ENCODE results near the gene IRF2BP2. TPM values are rescaled to one million over a fixed set of nuclear protein-coding genes. Genes with fewer than 3 reads are reported as not detected.

IRF2BP2 gene
- total and polyA plus RNA-seq, 2 of the 13 experiments (the other 11 are each of a cell fraction or from before 2014, with no cell fraction given): 140 to 147 TPM

- TF ChIP-seq SKI (IDR thresholded peaks at IDR 0.05; ENCODE audit: partially characterized antibody): no peak
- no peak for TF ChIP-seq NFRKB (IDR thresholded peaks at IDR 0.05)
- no peak for TF ChIP-seq ZNF18 (CRISPR knock-in tag; IDR thresholded peaks at IDR 0.05; ENCODE audit: insufficient replicate concordance)
- no peak for TF ChIP-seq ZNF121 (CRISPR knock-in tag; IDR thresholded peaks at IDR 0.05)
- no peak for TF ChIP-seq PREB (CRISPR knock-in tag; IDR thresholded peaks at IDR 0.05)
- no peak for TF ChIP-seq TEAD2 (CRISPR knock-in tag; IDR thresholded peaks at IDR 0.05)
- no peak for TF ChIP-seq ADNP (CRISPR knock-in tag; IDR thresholded peaks at IDR 0.05)
- no peak for TF ChIP-seq ZFP36L1 (CRISPR knock-in tag; IDR thresholded peaks at IDR 0.05)
- peak; percentile 87 for TF ChIP-seq HNF4G (IDR thresholded peaks at IDR 0.05; ENCODE audit: borderline replicate concordance, low read depth, low read length)
- TF ChIP-seq HNF4G (CRISPR knock-in tag; IDR thresholded peaks at IDR 0.05; ENCODE audit: borderline replicate concordance, low read depth): peak; percentile 59; the same call in 1 of the 2 replicates
- TF ChIP-seq HDAC6 (IDR thresholded peaks at IDR 0.05; ENCODE audit: low read depth, low read length): no peak
- no peak for TF ChIP-seq POLR2A (IDR thresholded peaks at IDR 0.05; ENCODE audit: insufficient read depth in 1 of 2, low read depth in 2 of 2, low read length in 2 of 2)
- TF ChIP-seq ZUFSP (CRISPR knock-in tag; IDR thresholded peaks at IDR 0.05; ENCODE audit: borderline replicate concordance): no peak
- no peak for TF ChIP-seq ESRRA (CRISPR knock-in tag; IDR thresholded peaks at IDR 0.05; ENCODE audit: low read depth)
- peak; percentile 38; the same call in 1 of the 2 replicates for TF ChIP-seq HOMEZ (CRISPR knock-in tag; IDR thresholded peaks at IDR 0.05; ENCODE audit: low read depth)
- no peak for TF ChIP-seq RORA (CRISPR knock-in tag; IDR thresholded peaks at IDR 0.05)
- no peak for TF ChIP-seq ZNF773 (CRISPR knock-in tag; IDR thresholded peaks at IDR 0.05; ENCODE audit: borderline replicate concordance)
- peak; percentile 44; the same call in 1 of the 2 replicates for TF ChIP-seq PRDM10 (CRISPR knock-in tag; IDR thresholded peaks at IDR 0.05; ENCODE audit: low read depth)
- TF ChIP-seq CBX5 (CRISPR knock-in tag; IDR thresholded peaks at IDR 0.05; ENCODE audit: borderline replicate concordance): no peak
- TF ChIP-seq ELK4 (CRISPR knock-in tag; IDR thresholded peaks at IDR 0.05; ENCODE audit: borderline replicate concordance): no peak
- no peak for TF ChIP-seq ZNF317 (CRISPR knock-in tag; IDR thresholded peaks at IDR 0.05)
These were observed 11.1 kb upstream of the IRF2BP2 start (continued) for GRCh38 chr1:234621127-234621468.

Measured in HepG2 (cell line).